Parathyroid adenoma (tissue), 2 donors: ENCODE results near the gene SGSH.

ENCODE experiments used
- H2AFZ ChIP-seq: fragments of 300-600 bp; sonication (generic); one replicate; pipeline ENCODE4 v1.7.0; 2017; ENCODE audit warnings: antibody characterized with exemption, mild to moderate bottlenecking
- H3K27ac ChIP-seq: fragments of 300-600 bp; sonication (generic); one replicate; pipeline ENCODE4 v1.7.0; 2017
- H3K27me3 ChIP-seq: fragments of 300-600 bp; sonication (generic); one replicate; pipeline ENCODE4 v1.7.0; 2017; ENCODE audit warnings: low read length; ENCODE audit not compliant: control insufficient read depth, insufficient read depth
- H3K36me3 ChIP-seq: fragments of 300-600 bp; sonication (generic); one replicate; pipeline ENCODE4 v1.7.0; 2017; ENCODE audit warnings: low read length; ENCODE audit not compliant: control insufficient read depth, insufficient read depth
- H3K4me1 ChIP-seq: fragments of 300-600 bp; sonication (generic); one replicate; pipeline ENCODE4 v1.7.0; 2017; ENCODE audit warnings: control low read depth
- H3K4me2 ChIP-seq: fragments of 300-600 bp; sonication (generic); one replicate; pipeline ENCODE4 v1.7.0; 2017; ENCODE audit warnings: low read length
- H3K4me3 ChIP-seq: fragments of 300-600 bp; sonication (generic); one replicate; pipeline ENCODE4 v1.7.0; 2017; ENCODE audit warnings: low read depth, low read length
- H3K79me2 ChIP-seq: fragments of 300-600 bp; sonication (generic); one replicate; pipeline ENCODE4 v1.7.0; 2017; ENCODE audit warnings: control low read depth
- H3K9ac ChIP-seq: fragments of 300-600 bp; sonication (generic); one replicate; pipeline ENCODE4 v1.7.0; 2017; ENCODE audit warnings: mild to moderate bottlenecking
- H3K9me3 ChIP-seq: fragments of 300-600 bp; sonication (generic); one replicate; pipeline ENCODE4 v1.7.0; 2017; ENCODE audit warnings: low read length; ENCODE audit not compliant: control insufficient read depth
- TF ChIP-seq, protein P1 (sequence below): fragments of 300-600 bp; sonication (generic); IDR thresholded peaks from one replicate; pipeline ENCODE4 v1.7.0; 2017; ENCODE audit warnings: antibody characterized with exemption, mild to moderate bottlenecking
- donor health status: primary hyperparathyroidism.

Gene SGSH

DNA sequence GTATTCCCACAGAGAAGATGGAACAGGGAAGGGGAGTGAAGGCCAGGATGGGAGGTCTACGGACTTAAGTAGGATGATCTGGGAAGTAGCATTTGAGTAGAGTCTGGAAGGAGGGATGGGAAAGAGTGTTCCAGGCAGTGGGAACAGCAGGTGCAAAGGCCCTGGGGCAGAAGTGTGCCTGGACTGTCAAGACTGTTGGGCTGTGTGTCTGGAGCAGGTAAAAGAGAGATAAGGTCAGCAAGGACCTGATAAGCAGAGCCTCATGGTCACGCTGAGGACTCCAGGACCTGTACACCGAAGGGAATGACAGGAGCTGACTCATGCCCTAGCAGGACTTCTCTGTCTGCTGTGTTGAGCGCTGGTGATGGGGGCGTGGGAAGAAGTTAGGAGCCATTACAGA, 51.0 kb downstream of the SGSH start:
- Histone ChIP-seq H3K27me3 (no peaks in the 10 kb centered on the region), H3K9ac (no peak overlapping the region), H2AFZ (no peak overlapping the region), H3K27ac (no peak overlapping the region), H3K4me2 (no peak overlapping the region), H3K9me3 (no peaks in the 10 kb centered on the region), H3K79me2 (no peaks in the 10 kb centered on the region), H3K4me1 (no peaks in the 10 kb centered on the region), H3K4me3 (no peak overlapping the region), H3K36me3 (no peaks in the 10 kb centered on the region)
- TF ChIP-seq, protein P1, sequence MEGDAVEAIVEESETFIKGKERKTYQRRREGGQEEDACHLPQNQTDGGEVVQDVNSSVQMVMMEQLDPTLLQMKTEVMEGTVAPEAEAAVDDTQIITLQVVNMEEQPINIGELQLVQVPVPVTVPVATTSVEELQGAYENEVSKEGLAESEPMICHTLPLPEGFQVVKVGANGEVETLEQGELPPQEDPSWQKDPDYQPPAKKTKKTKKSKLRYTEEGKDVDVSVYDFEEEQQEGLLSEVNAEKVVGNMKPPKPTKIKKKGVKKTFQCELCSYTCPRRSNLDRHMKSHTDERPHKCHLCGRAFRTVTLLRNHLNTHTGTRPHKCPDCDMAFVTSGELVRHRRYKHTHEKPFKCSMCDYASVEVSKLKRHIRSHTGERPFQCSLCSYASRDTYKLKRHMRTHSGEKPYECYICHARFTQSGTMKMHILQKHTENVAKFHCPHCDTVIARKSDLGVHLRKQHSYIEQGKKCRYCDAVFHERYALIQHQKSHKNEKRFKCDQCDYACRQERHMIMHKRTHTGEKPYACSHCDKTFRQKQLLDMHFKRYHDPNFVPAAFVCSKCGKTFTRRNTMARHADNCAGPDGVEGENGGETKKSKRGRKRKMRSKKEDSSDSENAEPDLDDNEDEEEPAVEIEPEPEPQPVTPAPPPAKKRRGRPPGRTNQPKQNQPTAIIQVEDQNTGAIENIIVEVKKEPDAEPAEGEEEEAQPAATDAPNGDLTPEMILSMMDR, result no peak

DNA sequence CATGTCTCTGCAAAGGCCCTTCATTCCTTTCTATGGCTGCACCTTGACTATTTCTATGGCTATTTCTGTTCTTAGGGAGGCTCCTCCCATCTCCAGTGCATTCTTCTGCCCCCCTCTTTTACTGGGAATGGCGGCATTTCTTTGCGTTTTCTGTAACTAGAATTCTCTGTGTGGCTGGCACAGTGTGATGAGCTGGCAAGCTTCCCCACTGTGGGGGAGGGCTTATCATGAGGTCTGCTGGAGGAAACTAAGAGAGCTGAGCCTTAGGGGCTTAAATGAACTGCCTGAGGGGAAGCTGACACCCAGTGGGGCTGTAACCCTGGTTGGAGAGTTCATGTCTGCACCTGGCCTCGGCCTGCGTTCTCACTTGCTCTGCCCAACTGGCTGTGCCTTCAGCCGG, 51.8 kb downstream of the SGSH start:
- H3K36me3 ChIP-seq, result no peaks in the 10 kb centered on the region
- H3K9ac ChIP-seq, result no peak overlapping the region
- H3K27ac ChIP-seq, result no peak overlapping the region
- no peaks in the 10 kb centered on the region for H3K27me3 ChIP-seq
- H2AFZ ChIP-seq, result no peak overlapping the region
- H3K79me2 ChIP-seq, result no peaks in the 10 kb centered on the region
- no peak overlapping the region for H3K4me3 ChIP-seq
- no peaks in the 10 kb centered on the region for H3K9me3 ChIP-seq
- no peak overlapping the region for H3K4me2 ChIP-seq
- TF ChIP-seq, protein P1, result no peak
- no peaks in the 10 kb centered on the region for H3K4me1 ChIP-seq

DNA sequence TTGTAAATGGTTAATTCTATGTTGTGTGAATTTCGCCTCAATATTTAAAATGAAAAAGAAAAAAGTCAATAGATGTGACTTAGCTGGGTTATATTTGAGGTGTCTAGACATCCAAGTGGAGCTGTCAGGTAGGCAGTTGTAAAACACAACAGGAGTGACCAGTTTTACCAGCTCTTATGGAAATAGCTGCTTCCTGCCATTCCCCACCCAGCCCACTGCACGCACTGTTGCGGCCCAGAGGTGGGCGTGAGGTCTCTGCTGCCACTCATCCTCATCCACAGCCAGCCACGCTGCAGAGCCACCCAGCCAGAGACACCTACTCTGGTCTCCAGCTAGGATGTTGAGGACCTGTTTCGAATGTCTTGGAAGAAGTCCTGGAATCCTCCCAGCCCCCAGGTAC, 53.7 kb downstream of the SGSH start:
- H3K9ac ChIP-seq, result no peak overlapping the region
- no peaks in the 10 kb centered on the region for H3K27me3 ChIP-seq
- H2AFZ ChIP-seq, result no peak overlapping the region
- no peaks in the 10 kb centered on the region for H3K4me1 ChIP-seq
- H3K4me3 ChIP-seq, result no peak overlapping the region
- H3K4me2 ChIP-seq, result no peak overlapping the region
- no peaks in the 10 kb centered on the region for H3K79me2 ChIP-seq
- TF ChIP-seq, protein P1, result no peak
- H3K9me3 ChIP-seq, result no peaks in the 10 kb centered on the region
- no peak overlapping the region for H3K27ac ChIP-seq
- no peaks in the 10 kb centered on the region for H3K36me3 ChIP-seq

DNA sequence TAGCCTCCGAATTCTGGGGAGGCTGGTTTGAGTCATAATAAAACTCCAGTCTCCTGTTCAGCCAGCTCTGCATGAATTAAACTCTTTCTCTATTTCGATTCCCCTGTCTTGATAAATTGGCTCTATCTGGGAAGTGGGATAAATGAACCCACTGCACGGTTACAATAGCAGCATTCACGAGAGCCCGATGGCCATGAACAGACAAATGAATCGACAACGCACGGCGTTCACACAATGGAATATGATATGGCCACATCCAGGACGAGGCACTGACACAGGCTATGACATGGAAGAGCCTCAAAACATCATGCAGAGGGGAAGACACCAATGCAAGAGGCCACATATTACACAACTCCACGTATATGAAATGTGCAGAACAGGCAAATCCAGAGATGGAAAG, 55.9 kb downstream of the SGSH start:
- TF ChIP-seq, protein P1, result no peak
- Histone ChIP-seq H3K4me2 (no peak overlapping the region), H3K79me2 (no peaks in the 10 kb centered on the region), H3K27ac (no peak overlapping the region), H3K9me3 (no peaks in the 10 kb centered on the region), H3K4me3 (no peak overlapping the region), H3K9ac (no peak overlapping the region), H2AFZ (no peak overlapping the region), H3K27me3 (no peaks in the 10 kb centered on the region), H3K4me1 (no peaks in the 10 kb centered on the region), H3K36me3 (no peaks in the 10 kb centered on the region)

DNA sequence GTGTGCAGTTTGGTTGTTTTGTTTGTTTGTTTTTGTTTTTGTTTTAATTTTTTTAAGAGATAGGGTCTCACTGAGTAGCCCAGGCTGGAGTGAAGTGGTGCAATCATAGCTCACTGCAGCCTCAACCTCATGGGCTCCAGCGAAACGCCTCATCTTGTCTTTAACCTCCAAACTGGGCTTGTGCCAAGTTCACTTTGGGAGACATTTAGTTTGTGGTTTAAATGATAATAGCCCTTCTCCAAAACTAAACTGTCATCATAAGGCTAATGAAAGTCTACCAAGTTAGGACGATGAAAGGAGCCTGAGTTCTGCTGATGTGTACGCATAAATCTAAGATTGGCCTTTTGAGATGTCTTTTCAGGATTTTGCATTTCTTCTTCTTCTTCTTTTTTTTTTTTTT, 56.8 kb downstream of the SGSH start:
- Histone ChIP-seq H3K4me3 (no peak overlapping the region), H3K9me3 (no peaks in the 10 kb centered on the region), H3K4me1 (no peaks in the 10 kb centered on the region), H3K27me3 (no peaks in the 10 kb centered on the region), H3K9ac (no peak overlapping the region), H3K36me3 (no peaks in the 10 kb centered on the region), H2AFZ (no peak overlapping the region), H3K79me2 (no peaks in the 10 kb centered on the region), H3K4me2 (no peak overlapping the region), H3K27ac (no peak overlapping the region)
- TF ChIP-seq, protein P1, result no peak
